Fibroblast of villous mesenchyme (primary cell): ENCODE data around the gene LCN9. TPM values are rescaled to one million over a fixed set of nuclear protein-coding genes. Genes with fewer than 3 reads are reported as not detected.

Experiments
- DNase-seq: peaks from one replicate; pipeline ENCODE4 v3.0.0-alpha.2; 2010; ENCODE audit warnings: low read depth
- H3K4me3 ChIP-seq: 2 replicates; pipeline ENCODE4 v1.5.1; 2011; ENCODE audit warnings: low read depth, mild to moderate bottlenecking, low read length
- CTCF ChIP-seq: IDR thresholded peaks from 2 replicates; pipeline ENCODE4 v1.5.1; 2012; ENCODE audit warnings: low read depth, mild to moderate bottlenecking, low read length; ENCODE audit not compliant: insufficient read depth
- total RNA-seq: library from RNA; depleted of rRNA; stranded (reverse); fragments of >200 nt; gene quantifications from 2 replicates; pipeline ENCODE4 v1.2.3, GENCODE V29; 2012

LCN9 gene
- total RNA-seq, 1 donor = not detected

DNA sequence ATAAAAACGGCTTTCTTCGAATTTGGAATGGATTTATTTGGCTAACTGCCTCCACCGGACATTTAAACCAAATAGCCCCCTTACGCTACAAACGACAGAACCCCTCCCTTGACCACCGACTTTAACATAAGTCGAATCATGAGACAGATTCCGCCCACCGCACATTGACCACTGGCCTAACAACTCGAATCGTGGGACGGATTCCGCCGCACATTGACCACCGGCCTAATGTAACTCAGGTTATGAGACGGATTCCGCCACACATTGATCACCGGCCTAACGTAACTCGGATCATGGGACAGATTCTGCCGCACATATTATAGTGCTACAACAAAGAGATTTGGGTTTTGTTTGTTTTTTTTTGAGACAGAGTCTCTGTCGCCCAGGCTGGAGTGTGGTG lies 2.7 kb upstream of the LCN9 start:
- no peak for DNase-seq
- H3K4me3 ChIP-seq = no peak overlapping the region
- TF ChIP-seq CTCF = no peak

- TF ChIP-seq CTCF = no peak
- no peak overlapping the region for H3K4me3 ChIP-seq
- peak; percentile 1 for DNase-seq
Measured at GRCh38 chr9:135661816-135662560, 1.1 kb upstream of the LCN9 start.

GRCh38 chr9:135663451-135663770 lies 302 bp downstream of the LCN9 start:
- no peak for TF ChIP-seq CTCF
- no peak overlapping the region for H3K4me3 ChIP-seq
- no peak for DNase-seq

- no peak overlapping the region for H3K4me3 ChIP-seq
- TF ChIP-seq CTCF = no peak
- no peak for DNase-seq
Measured at GRCh38 chr9:135663857-135664256, 748 bp downstream of the LCN9 start.

- no peak overlapping the region for H3K4me3 ChIP-seq
- DNase-seq = no peak
- no peak for TF ChIP-seq CTCF
Measured at GRCh38 chr9:135664266-135664665, 1.2 kb downstream of the LCN9 start.

GRCh38 chr9:135664801-135665794 lies 2.0 kb downstream of the LCN9 start:
- no peak for DNase-seq
- no peak for TF ChIP-seq CTCF
- H3K4me3 ChIP-seq = no peak overlapping the region
